Stimulated activated naive CD8-positive, alpha-beta T cell treated with anti-CD3 and anti-CD28 coated beads, Interleukin-15, Interleukin-2, amounts not matched to agents 100 ng/mL and 50 ng/mL, for 24 hours (primary cell): ENCODE data around the gene CDK2.

Source experiments
- H3K27ac Mint-ChIP-seq: one replicate; pipeline ENCODE4 v1.8.0; 2021; ENCODE audit warnings: mild to moderate bottlenecking, mixed read lengths
- H3K27me3 Mint-ChIP-seq: one replicate; pipeline ENCODE4 v1.8.0; 2021; ENCODE audit warnings: mixed read lengths
- H3K36me3 Mint-ChIP-seq: one replicate; pipeline ENCODE4 v1.8.0; 2021; ENCODE audit warnings: low read depth, mixed read lengths
- H3K4me1 Mint-ChIP-seq: one replicate; pipeline ENCODE4 v1.8.0; 2021; ENCODE audit warnings: low read depth, mixed read lengths
- H3K4me3 Mint-ChIP-seq: one replicate; pipeline ENCODE4 v1.8.0; 2021; ENCODE audit warnings: mild to moderate bottlenecking, mixed read lengths
- H3K9me3 Mint-ChIP-seq: one replicate; pipeline ENCODE4 v1.8.0; 2021; ENCODE audit warnings: mixed read lengths

CDK2 gene

DNA sequence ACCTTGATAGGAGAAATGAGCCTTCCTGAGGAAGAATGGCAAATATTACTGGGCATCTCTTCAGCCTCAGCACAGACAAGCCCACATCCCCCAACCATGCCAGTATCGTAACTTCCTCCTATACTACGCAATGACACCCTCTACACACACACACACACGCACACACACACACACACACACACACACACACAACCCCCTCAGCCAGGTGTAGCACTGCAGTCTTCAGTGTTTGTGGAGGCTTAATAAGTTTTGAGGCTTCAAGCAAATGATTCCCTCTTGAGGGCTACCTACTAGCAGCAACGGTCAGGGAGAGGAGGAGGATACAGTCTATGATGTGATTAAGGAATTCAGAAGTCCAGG, 34.1 kb upstream of the CDK2 start:
- Mint-ChIP-seq H3K27ac (peak overlapping the region; percentile 97), H3K4me1 (peaks cover 77% of the 10 kb centered on the region), H3K27me3 (no peaks in the 10 kb centered on the region), H3K36me3 (peaks cover 46% of the 10 kb centered on the region), H3K9me3 (no peaks in the 10 kb centered on the region), H3K4me3 (peak overlapping the region; percentile 95)

DNA sequence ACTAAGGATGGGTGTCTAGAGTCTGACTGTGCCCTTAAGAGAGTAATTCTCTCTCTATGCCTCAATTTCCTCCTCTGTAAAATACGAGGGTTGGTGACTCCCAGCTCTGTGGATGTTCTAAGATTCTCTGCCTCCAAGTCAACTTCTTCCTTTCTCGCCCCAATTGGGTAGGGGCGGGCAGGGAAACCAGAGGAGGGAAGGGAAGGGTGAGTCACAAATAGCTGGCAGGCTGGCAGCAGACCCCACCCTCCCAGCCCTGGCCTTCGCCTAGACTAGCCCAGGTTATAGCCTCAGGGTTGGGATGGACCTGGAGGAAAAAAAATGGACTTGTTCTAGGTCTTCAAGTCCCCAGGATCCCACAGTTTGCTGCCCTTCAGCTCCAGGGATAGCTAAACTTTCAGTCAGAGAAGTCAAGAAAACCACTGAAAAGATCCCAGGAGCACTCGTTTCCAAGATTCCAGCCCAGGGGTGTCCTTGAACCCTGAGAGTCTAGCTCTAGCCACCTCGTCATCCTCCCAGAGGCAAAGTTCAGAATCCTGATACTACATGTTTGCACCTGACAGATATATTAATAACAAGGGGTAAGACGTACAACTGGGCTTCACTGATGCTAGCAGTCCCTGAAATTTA, 33.3 kb upstream of the CDK2 start:
- H3K36me3 Mint-ChIP-seq = peaks cover 48% of the 10 kb centered on the region
- H3K4me3 Mint-ChIP-seq = peak overlapping the region; percentile 95
- peak overlapping the region; percentile 97 for H3K27ac Mint-ChIP-seq
- no peaks in the 10 kb centered on the region for H3K9me3 Mint-ChIP-seq
- no peaks in the 10 kb centered on the region for H3K27me3 Mint-ChIP-seq
- peaks cover 80% of the 10 kb centered on the region for H3K4me1 Mint-ChIP-seq

GRCh38 chr12:55933799-55934742, 32.6 kb upstream of the CDK2 start:
- Mint-ChIP-seq H3K27ac (peak overlapping the region; percentile 97), H3K4me1 (peaks cover 83% of the 10 kb centered on the region), H3K4me3 (peak overlapping the region; percentile 95), H3K36me3 (peaks cover 56% of the 10 kb centered on the region), H3K9me3 (no peaks in the 10 kb centered on the region), H3K27me3 (no peaks in the 10 kb centered on the region)

GRCh38 chr12:55934773-55935172, 31.9 kb upstream of the CDK2 start:
- Mint-ChIP-seq H3K36me3 (peaks cover 63% of the 10 kb centered on the region), H3K4me3 (peak overlapping the region; percentile 95), H3K9me3 (no peaks in the 10 kb centered on the region), H3K4me1 (peaks cover 83% of the 10 kb centered on the region), H3K27ac (peak overlapping the region; percentile 97), H3K27me3 (no peaks in the 10 kb centered on the region)

DNA sequence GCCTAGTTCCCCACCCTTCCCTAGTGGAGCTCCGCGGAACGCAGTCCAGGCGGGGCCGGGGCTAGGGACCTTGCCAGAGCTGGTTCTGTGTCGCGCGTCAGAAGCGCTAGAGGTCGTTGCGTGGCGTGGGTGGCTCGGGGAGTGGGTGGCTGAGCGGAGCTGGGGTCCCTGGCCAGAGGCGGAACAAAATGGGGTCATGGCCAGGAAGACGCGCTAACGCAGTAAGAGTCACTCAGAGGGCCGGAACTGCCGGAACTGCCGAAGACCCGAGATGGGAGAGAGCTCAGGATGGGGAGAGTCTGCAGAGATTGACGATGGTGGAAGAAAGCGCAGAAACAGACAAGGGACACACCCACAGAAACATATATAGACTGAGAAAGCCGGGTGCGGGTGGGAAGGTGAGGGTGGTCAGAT, 30.9 kb upstream of the CDK2 start:
- Mint-ChIP-seq H3K4me3 (peak overlapping the region; percentile 95), H3K36me3 (peaks cover 71% of the 10 kb centered on the region), H3K27me3 (no peaks in the 10 kb centered on the region), H3K9me3 (no peaks in the 10 kb centered on the region), H3K4me1 (peaks cover 83% of the 10 kb centered on the region), H3K27ac (peak overlapping the region; percentile 97)

GRCh38 chr12:55937981-55938380, 28.6 kb upstream of the CDK2 start:
- Mint-ChIP-seq H3K4me1 (peaks cover 90% of the 10 kb centered on the region), H3K4me3 (no peak overlapping the region), H3K36me3 (peaks cover 80% of the 10 kb centered on the region), H3K9me3 (no peaks in the 10 kb centered on the region), H3K27ac (peak overlapping the region; percentile 70), H3K27me3 (no peaks in the 10 kb centered on the region)

GRCh38 chr12:55938826-55939501, 27.7 kb upstream of the CDK2 start:
- H3K4me3 Mint-ChIP-seq = no peak overlapping the region
- peak overlapping the region; percentile 70 for H3K27ac Mint-ChIP-seq
- H3K4me1 Mint-ChIP-seq = peaks cover 80% of the 10 kb centered on the region
- H3K36me3 Mint-ChIP-seq = peaks cover 81% of the 10 kb centered on the region
- H3K9me3 Mint-ChIP-seq = no peaks in the 10 kb centered on the region
- no peaks in the 10 kb centered on the region for H3K27me3 Mint-ChIP-seq

DNA sequence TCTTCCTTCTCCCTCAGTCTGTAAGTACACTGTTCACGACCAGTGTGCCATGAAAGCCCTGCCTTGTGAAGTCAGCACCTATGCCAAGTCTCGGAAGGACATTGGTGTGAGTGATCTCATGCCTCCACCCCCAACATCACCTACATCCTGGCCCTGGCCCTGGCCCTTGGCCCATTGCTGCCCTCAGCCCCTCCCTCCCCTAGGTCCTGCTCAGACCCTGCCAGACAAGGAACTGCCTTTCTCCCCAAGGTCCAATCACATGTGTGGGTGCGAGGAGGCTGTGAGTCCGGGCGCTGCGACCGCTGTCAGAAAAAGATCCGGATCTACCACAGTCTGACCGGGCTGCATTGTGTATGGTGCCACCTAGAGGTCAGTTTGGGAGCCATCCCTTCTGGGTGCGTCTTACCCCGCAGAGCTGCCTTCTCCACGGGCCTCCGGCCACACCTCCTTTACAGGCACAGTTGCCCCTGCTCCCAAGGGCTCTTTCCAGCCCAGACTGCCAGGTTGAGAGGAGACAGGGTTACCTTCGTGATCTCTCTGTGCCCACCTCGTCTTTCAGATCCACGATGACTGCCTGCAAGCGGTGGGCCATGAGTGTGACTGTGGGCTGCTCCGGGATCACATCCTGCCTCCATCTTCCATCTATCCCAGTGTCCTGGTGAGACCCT, 26.4 kb upstream of the CDK2 start:
- Mint-ChIP-seq H3K9me3 (no peaks in the 10 kb centered on the region), H3K4me3 (no peak overlapping the region), H3K36me3 (peaks cover 88% of the 10 kb centered on the region), H3K27me3 (no peaks in the 10 kb centered on the region), H3K4me1 (peaks cover 77% of the 10 kb centered on the region), H3K27ac (peak overlapping the region; percentile 70)

GRCh38 chr12:55942055-55942454, 24.6 kb upstream of the CDK2 start:
- Mint-ChIP-seq H3K36me3 (peaks cover 91% of the 10 kb centered on the region), H3K9me3 (no peaks in the 10 kb centered on the region), H3K4me1 (peaks cover 77% of the 10 kb centered on the region), H3K27ac (no peak overlapping the region), H3K4me3 (no peak overlapping the region), H3K27me3 (no peaks in the 10 kb centered on the region)

- H3K36me3 Mint-ChIP-seq = peaks cover 90% of the 10 kb centered on the region
- H3K27ac Mint-ChIP-seq = peak overlapping the region; percentile 45
- H3K9me3 Mint-ChIP-seq = no peaks in the 10 kb centered on the region
- no peak overlapping the region for H3K4me3 Mint-ChIP-seq
- H3K4me1 Mint-ChIP-seq = peaks cover 75% of the 10 kb centered on the region
- H3K27me3 Mint-ChIP-seq = no peaks in the 10 kb centered on the region
Observed at GRCh38 chr12:55942577-55943136, 24.0 kb upstream of the CDK2 start.

- no peak overlapping the region for H3K4me3 Mint-ChIP-seq
- no peaks in the 10 kb centered on the region for H3K27me3 Mint-ChIP-seq
- H3K27ac Mint-ChIP-seq = peak overlapping the region; percentile 81
- no peaks in the 10 kb centered on the region for H3K9me3 Mint-ChIP-seq
- H3K4me1 Mint-ChIP-seq = peaks cover 42% of the 10 kb centered on the region
- peaks cover 76% of the 10 kb centered on the region for H3K36me3 Mint-ChIP-seq
Observed at GRCh38 chr12:55946553-55946952, 20.1 kb upstream of the CDK2 start.

DNA sequence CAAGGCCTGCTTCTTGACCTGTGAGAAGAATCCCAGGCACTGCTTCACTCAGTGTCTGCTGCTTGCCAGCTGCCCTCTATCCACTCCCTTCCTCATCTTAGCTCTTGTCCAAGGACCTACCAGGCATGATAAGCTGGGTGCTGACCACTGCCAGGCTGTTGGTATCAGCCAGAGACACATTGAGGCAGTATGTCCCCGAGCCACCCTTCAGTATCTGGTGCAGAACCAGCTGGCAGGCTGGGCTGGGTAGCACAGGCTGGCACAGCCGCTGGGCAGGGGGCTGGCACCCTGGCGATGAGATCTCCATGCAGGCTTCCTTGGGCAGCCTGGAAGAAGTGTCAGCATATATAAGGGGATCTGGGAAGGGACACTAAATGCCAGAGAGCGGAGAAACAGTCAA, 11.3 kb upstream of the CDK2 start:
- no peak overlapping the region for H3K27ac Mint-ChIP-seq
- H3K9me3 Mint-ChIP-seq = no peaks in the 10 kb centered on the region
- peaks cover 12% of the 10 kb centered on the region for H3K4me1 Mint-ChIP-seq
- no peaks in the 10 kb centered on the region for H3K27me3 Mint-ChIP-seq
- no peak overlapping the region for H3K4me3 Mint-ChIP-seq
- H3K36me3 Mint-ChIP-seq = peaks cover 44% of the 10 kb centered on the region

DNA sequence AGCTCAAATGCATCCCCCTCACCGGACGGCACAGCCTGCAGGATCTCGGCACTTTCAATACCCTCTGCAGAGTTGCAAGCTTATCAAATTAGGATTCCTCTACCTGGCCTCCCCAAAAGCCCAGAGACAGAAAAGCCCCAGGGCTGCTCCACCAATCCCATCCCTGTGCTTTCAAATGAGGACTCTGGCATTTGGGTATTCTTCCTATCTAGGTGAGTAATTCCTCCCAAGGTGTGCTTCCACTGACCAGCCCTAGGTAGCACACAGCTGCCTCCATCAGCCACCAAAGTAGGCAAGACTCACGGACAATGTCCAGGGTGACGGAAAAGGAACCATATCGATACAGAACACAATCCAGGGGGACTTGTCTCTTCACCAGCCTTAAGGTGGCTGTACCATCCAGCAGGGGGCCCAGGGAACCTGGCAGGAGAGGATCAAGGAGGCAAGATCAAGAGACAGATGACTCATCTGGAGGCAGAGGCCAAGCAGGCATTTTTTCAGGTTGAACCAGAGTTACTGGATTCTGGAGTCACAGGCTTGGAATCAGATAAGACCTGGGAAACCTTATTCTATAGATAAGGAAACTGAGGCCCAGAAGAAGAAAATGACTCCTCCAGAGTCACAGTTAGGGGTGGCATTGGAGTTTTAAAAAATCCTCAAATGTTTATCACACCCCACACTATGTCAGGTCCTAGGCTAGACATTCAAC, 10.7 kb upstream of the CDK2 start:
- H3K27ac Mint-ChIP-seq = peak overlapping the region; percentile 24

More for the DNA sequence above, 10.7 kb upstream of the CDK2 start:
- no peak overlapping the region for H3K4me3 Mint-ChIP-seq
- H3K27me3 Mint-ChIP-seq = no peaks in the 10 kb centered on the region
- peaks cover 12% of the 10 kb centered on the region for H3K4me1 Mint-ChIP-seq
- peaks cover 41% of the 10 kb centered on the region for H3K36me3 Mint-ChIP-seq
- no peaks in the 10 kb centered on the region for H3K9me3 Mint-ChIP-seq
